Activated CD4-positive, alpha-beta T cell treated with anti-CD3 and anti-CD28 coated beads, Interleukin-2, amount 50 U/mL, for 1 hour (primary cell): ENCODE data around the gene TRAPPC12.
"Not testable (repeated sequence)": the region's sequence is repeated elsewhere in the genome, so short reads cannot be mapped to it uniquely, and the experiment has no call there.

ENCODE experiments used
- DNase-seq: peaks from one replicate; pipeline ENCODE4 v3.0.0-alpha.2; 2020

TRAPPC12 gene

GRCh38 chr2:3433776-3434400, 54.4 kb downstream of the TRAPPC12 start:
- no peak for DNase-seq

- no peak for DNase-seq
Measured at GRCh38 chr2:3434654-3435053, 55.2 kb downstream of the TRAPPC12 start.

DNA sequence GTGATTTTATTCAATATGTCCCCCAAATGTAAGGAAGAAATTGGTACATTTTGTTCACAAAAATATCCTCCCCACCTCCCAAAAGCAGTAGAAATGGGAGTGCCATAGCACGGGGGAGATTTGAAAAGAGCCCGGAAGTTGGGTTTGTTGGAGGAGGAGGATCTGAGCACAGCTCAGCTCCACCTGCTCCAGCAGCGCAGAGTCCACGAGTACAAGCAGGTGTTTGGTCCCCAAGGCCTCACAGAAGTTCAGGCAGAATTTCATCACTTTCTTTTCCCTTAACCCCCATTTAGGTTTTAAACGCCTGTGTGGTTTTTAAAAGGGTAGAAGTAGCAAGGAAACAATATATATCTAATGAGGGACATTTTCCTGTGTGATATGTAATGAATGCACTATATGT, 56.0 kb downstream of the TRAPPC12 start:
- DNase-seq: no peak

DNA sequence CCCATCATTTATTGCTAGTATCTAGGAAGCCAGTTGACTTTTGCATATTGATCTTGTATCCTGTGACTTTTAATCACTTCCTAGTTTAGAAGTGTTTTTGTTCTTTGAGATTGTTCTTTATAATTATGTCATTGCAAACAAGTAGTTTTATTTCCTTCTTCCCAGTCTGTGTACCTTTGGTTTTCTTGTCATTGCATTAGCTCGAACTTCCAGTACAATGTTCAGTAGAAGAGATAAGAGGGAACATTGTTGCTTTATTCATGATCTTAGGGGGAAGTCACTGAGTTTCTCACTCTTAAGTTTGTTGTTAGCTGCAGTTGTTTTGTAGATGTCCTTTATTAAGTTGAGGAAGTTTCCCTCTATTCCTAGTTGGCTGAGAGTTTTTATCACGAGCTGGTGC, 61.0 kb downstream of the TRAPPC12 start:
- DNase-seq: no peak

- no peak for DNase-seq
Measured at GRCh38 chr2:3441465-3441864, 62.0 kb downstream of the TRAPPC12 start.

GRCh38 chr2:3442185-3442584, 62.7 kb downstream of the TRAPPC12 start:
- no peak for DNase-seq

DNA sequence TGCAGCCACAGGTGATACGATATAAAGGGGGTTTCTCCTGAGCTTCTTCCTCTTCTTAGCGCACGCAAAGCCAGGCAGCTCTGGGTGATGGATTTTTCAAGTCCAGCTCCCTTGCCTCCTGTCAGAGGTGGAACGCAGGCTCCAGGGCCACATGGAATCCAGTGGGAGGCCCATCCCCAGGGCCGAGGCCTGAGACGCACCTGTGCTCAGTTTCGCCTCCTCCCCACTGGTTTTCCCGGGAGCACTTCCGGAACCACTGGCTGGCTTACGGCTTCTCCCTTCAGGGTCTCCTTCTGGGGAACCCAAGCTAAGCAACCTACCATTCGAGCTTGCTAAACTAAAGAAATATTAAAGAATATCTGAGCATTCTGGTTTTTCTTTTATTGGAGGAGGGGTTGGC, 63.6 kb downstream of the TRAPPC12 start:
- no peak for DNase-seq

- DNase-seq: no peak
Measured at GRCh38 chr2:3443506-3444084, 64.1 kb downstream of the TRAPPC12 start.

GRCh38 chr2:3445891-3446290, 66.4 kb downstream of the TRAPPC12 start:
- DNase-seq: no peak

- no peak for DNase-seq
Measured at GRCh38 chr2:3446381-3446780, 66.9 kb downstream of the TRAPPC12 start.

GRCh38 chr2:3447186-3447585, 67.7 kb downstream of the TRAPPC12 start:
- not testable (repeated sequence) for DNase-seq

GRCh38 chr2:3447789-3448317, 68.4 kb downstream of the TRAPPC12 start:
- DNase-seq: no peak

DNA sequence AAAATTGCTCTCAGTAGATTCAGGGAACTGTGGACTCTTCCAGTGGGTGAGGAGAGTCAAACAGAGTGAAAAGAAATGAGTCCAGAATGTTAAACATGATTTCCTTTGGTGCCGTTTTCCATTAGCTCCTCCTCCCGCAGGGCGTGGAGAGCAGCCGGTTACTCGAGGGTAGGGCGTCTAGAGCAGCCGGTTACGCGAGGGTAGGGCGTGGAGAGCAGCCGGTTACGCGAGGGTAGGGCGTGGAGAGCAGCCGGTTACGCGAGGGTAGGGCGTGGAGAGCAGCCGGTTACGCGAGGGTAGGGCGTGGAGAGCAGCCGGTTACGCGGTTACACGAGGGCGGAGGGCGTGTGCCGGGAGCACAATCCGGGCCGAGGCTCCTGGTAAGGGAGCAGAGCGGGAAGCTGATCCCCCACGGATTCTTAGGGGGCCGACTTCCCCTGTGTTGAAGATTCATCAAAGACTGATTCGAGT, 69.0 kb downstream of the TRAPPC12 start:
- DNase-seq: not testable (repeated sequence)

DNA sequence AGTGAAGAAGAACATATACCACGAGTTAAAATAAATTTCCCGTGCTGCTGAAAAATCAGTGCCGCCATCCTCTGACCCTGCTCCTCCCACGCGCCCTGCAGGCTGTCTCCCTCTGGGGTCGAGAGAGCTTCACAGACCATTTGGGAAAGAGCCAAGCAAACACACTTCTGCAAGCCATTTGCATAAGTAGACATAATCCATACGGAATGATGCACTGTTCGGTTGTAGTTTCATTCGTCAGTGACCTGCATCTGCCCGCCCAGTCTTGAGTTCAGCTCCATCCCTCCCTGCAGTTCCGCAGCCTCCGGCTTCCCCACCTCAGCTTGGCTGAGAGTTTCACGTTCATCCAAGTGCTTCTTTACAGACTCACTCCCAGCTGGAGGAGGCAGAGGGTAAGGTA, 69.6 kb downstream of the TRAPPC12 start:
- DNase-seq: no peak

GRCh38 chr2:3449936-3450335, 70.4 kb downstream of the TRAPPC12 start:
- DNase-seq: no peak

DNA sequence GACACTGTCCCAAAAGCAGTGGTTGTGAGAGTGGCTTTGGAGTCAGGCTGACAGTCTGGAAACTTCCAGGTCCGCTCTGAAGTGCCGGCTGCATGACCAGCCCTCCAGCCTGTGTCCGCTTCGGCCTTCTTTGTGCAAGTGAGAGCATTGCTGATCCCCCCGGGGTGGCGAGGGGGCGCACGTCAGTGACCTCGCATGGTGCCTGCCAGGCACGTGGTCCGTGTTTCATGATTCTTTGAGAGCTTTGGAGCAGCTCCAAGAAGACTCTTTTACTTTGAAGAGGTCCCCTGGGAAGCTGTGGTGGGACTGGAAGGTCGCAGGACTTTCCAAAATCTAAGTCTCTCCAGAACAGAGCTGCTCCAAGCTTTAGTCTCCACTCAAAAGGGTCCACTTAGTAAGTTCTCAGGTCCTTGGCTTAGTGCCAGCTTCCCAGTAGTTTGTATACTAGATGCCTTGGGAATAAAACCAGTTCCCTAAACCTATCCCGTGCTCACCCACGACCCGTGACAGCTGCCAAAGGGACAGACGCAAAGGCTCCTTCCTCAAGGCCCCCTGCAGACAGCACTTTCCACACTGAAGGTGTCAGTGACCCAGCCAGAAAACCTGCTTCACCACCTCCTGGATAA, 71.0 kb downstream of the TRAPPC12 start:
- DNase-seq: no peak

- DNase-seq: no peak
Measured at GRCh38 chr2:3451169-3451568, 71.7 kb downstream of the TRAPPC12 start.

DNA sequence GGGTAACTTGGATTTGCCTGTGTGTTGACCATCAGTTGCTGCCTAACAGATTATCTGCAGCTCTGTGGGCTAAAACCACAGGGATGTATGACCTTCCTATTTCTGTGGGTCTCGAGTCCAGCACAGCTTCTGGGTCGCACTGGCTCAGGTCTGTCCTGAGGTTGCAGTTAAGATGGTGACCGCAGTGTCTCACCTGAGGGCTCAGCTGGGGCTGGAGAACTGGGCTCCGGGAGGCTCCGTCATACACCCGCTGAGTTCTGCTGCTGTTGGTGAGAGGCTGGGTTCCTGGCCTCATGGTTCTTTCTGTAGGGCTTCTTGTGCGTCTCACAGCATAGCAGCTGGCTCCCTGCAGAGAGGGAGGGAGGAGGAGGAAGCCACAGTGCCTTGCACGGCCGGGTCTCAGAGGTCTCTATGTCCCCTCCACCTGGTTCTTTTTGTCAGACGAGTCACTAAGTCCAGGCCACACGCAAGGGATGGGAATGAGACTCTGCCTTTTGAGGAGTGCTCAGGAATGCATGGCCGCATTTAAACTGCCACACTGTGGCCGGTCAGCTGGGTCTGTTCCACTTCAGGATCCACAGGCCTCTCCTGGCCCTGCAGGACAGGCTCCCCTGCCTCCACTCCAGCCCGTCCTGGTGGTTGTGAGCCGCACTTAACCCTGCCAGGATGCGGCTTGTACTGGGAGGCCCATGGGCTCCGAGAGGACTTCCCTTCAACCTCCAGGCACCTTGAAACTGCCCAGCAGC, 72.6 kb downstream of the TRAPPC12 start:
- DNase-seq: no peak

GRCh38 chr2:3453190-3453999, 73.9 kb downstream of the TRAPPC12 start:
- no peak for DNase-seq

- DNase-seq: not testable (repeated sequence)
Measured at GRCh38 chr2:3454005-3454404, 74.5 kb downstream of the TRAPPC12 start.

- no peak for DNase-seq
Measured at GRCh38 chr2:3454802-3455201, 75.3 kb downstream of the TRAPPC12 start.

- DNase-seq: no peak
Measured at GRCh38 chr2:3456125-3456524, 76.6 kb downstream of the TRAPPC12 start.
